Dedifferentiated amniotic fluid mesenchymal stem cell (primary cell): Measurements from ENCODE around the gene ATP8A1.

Experiments used
- DNase-seq: peaks from one replicate; pipeline ENCODE4 v3.0.0-alpha.2; 2016; ENCODE audit errors: extremely low spot score

Gene ATP8A1

DNA sequence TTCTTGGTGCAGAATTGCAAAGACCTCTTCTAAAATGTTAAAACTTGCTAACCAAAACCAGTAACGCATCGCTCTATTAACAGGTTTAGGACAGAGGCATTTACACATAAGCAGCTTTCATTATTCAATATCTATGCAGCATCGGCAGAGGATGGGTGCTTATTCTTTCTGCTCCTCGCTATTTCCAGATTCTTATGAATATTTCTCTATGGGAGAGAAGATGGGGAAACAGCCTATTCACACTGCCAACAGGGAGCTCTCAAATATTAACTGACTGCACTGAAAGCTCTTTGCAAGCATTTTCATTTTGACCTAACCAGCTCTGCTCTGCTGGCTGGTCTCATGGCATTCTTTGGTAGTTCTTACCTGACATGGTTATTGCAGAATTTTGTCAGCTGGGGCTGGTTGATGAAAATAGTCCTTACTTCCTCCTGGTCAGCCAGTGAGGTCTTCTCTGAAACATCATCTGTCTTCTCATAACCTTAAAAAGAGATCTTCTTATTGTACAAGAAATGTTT, 30.2 kb downstream of the ATP8A1 start:
- no peak for DNase-seq

- no peak for DNase-seq
Observed at GRCh38 chr4:42625329-42625728, 31.6 kb downstream of the ATP8A1 start.

- DNase-seq: no peak
Observed at GRCh38 chr4:42624551-42624950, 32.4 kb downstream of the ATP8A1 start.

- no peak for DNase-seq
Observed at GRCh38 chr4:42618023-42618422, 38.9 kb downstream of the ATP8A1 start.

- no peak for DNase-seq
Observed at GRCh38 chr4:42617030-42617429, 39.9 kb downstream of the ATP8A1 start.

GRCh38 chr4:42616572-42616971, 40.3 kb downstream of the ATP8A1 start:
- DNase-seq: no peak

DNA sequence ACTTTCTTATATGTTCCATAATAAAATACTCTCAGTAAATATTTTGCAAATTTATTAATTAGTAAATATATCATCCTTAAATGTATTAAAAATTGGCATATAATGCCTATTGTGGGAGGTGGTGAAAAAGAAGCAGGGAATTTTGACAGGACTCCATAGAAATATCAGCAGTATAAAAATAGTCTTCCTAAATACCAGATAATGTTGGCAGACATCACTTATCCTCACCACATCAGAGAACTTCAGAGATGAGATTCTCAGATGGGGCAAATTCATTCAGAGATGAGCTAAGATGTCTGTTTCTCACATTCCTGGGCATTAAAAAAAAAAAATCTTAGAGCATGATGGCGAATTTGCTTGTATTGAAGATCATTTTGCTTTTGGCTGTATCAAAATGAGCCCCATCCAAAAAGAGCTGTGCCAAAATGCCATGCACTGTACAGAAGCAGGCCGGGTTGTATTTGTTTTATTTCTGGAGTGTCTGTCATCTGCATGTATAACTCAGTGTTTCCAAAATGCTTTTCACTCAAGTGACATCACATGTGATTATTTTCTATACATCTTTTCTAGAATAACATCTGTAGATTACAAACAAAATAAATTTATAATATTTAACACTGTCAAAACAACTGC, 41.7 kb downstream of the ATP8A1 start:
- no peak for DNase-seq

GRCh38 chr4:42612898-42613297, 44.0 kb downstream of the ATP8A1 start:
- no peak for DNase-seq

- DNase-seq: no peak
Observed at GRCh38 chr4:42610941-42611340, 46.0 kb downstream of the ATP8A1 start.

- DNase-seq: no peak
Observed at GRCh38 chr4:42609051-42609450, 47.9 kb downstream of the ATP8A1 start.

DNA sequence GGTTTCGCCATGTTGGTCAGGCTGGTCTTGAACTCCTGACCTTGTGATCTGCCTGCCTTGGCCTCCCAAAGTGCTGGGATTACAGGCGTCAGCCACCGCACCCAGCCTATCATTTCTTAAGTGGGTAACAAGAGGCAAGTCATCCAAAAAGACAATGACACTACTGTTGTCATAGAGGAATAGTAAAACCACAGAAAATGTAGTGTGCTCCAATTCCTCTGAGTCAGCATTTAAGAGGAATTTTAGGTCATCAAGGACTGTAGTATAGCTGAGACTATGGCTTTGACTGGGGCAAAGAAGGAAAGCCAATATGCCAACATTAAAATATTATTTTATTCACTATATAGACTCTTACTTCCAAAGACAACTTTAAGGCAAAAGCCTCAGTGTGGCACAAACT, 48.4 kb downstream of the ATP8A1 start:
- DNase-seq: no peak

GRCh38 chr4:42607011-42607726, 49.7 kb downstream of the ATP8A1 start:
- no peak for DNase-seq

DNA sequence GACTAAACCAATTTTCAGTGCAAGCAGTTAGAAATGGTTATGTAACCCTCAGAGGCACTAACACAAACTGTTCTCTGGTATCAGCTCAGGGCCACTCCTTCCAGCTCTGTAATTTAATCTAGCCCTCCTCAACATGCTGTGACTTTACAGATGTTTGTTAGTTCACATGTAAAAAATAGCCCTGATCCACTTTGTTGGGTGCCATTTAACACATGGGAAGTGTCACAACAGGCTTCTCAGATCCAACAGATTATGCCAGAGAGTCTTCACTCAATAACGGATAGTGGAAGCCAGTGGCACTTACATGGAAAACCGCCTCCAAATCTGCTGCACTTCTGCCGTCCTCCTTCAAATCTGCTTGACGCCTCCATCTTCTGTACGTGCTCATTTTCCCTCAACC, 51.6 kb downstream of the ATP8A1 start:
- DNase-seq: no peak

GRCh38 chr4:42603862-42604261, 53.0 kb downstream of the ATP8A1 start:
- DNase-seq: no peak

- no peak for DNase-seq
Observed at GRCh38 chr4:42600578-42600977, 56.3 kb downstream of the ATP8A1 start.

- DNase-seq: no peak
Observed at GRCh38 chr4:42596918-42597317, 60.0 kb downstream of the ATP8A1 start.

- no peak for DNase-seq
Observed at GRCh38 chr4:42594888-42595287, 62.0 kb downstream of the ATP8A1 start.

DNA sequence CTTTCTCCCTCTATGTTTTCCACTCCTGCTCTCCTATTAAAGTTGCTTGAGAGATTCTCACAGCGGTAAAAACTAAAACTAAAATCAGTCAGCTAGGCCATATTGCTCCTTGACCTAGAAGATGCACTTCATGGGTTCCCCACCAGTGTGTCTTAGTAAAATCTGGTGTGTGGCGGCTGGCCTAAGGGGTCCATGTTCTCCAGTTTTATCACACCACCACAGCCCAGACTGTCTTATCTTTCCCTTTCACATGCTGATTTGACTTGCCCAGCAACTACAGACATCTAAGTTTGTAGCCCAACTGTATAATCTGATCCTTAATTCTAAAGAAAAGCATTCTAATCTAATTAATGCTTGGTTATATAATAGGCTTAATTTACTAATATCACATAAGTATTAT, 68.0 kb downstream of the ATP8A1 start:
- no peak for DNase-seq

- DNase-seq: no peak
Observed at GRCh38 chr4:42586775-42587174, 70.1 kb downstream of the ATP8A1 start.

DNA sequence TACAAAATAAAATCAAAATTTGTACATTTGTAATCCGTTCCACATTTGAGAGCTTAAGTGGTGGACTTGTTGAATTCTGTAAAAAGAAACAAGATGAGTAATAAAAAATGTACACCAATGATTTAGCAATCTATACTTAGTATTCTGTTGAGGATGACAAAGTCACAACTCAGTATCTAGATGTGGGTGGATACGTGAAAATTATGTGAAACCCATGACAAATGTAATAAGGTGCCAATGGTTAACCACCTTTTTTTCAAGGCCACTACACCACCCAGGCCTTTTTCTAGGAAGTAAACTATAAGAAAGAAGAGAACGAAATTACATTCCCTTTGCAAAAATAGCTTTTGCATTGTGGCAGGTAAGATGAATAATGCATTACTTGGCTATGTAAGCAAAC, 77.0 kb downstream of the ATP8A1 start:
- DNase-seq: no peak

DNA sequence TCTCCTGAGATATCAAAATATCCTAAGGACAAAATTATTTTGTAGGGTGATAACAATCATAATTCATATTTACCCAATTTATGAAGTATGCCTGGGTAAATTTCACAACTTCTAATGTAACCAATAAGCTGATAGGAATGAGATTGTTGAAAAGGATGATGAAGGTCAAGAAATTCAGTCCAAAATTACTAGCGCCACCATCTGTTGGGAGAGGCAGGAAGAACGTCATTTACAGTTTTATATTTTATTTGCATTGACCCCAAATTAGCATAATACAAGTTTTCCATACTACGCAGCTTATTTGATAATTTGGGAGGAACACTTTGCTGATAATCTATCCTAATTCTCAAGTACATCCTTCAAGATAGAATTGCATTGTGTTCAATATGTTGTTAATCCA, 78.7 kb downstream of the ATP8A1 start:
- DNase-seq: no peak

DNA sequence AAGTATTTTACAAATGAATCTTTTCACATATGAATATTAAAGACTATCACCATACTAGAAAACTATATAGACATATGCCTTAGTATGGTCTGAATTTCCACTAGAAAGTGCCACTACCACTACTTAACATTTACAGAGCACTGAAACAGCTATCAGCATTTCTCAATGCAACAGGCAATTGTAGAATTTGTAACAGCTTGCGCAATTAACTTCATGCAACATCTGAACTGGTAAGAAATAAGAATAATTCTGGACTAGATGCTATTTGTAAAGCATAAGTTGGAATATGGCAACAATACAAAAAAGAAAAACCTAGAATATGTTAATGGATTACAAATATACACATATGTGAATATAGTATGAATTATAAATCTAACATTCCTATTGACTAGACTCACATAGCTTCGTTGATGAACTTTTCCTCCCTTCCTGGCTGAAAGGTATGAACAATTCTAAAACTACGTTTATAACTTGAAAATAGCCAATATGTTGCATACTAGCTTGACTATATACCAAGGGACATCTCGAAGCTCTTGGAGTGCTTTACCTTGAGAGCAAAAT, 82.0 kb downstream of the ATP8A1 start:
- no peak for DNase-seq

- no peak for DNase-seq
Observed at GRCh38 chr4:42573249-42573648, 83.7 kb downstream of the ATP8A1 start.
